ENCODE measurements around the gene PLA2R1.

PLA2R1 gene

GRCh38 chr2:159898441-159898840 lies 164.0 kb downstream of the PLA2R1 start:
- H3K27me3 ChIP-seq (ENCODE audit: low read length), result no peaks in the 10 kb centered on the region
- H3K4me3 ChIP-seq (ENCODE audit: insufficient read depth, low read length, poor library complexity, severe bottlenecking), result no peak overlapping the region
- no peaks in the 10 kb centered on the region for H3K9me3 ChIP-seq (ENCODE audit: insufficient read depth, low read length)
- no peaks in the 10 kb centered on the region for H3K79me2 ChIP-seq (ENCODE audit: insufficient read depth, low read length)
- H3K27ac ChIP-seq (ENCODE audit: low read depth, low read length), result no peak overlapping the region
- no peak overlapping the region for H3K9ac ChIP-seq (ENCODE audit: low read length)
- no peaks in the 10 kb centered on the region for H3K9me2 ChIP-seq (replicated peaks; ENCODE audit: insufficient read depth, low read length)
- TF ChIP-seq CTCF (IDR thresholded peaks at IDR 0.05; ENCODE audit: insufficient read depth, low read length, poor library complexity, severe bottlenecking), result no peak
- no peak for TF ChIP-seq EZH2phosphoT487 (conservative IDR thresholded peaks at IDR 0.05; ENCODE audit: low read length)
- no peaks in the 10 kb centered on the region for H3K36me3 ChIP-seq (ENCODE audit: low read length)
- no peaks in the 10 kb centered on the region for H4K20me1 ChIP-seq (ENCODE audit: low read depth, low read length)
- no peak overlapping the region for H3K4me2 ChIP-seq (ENCODE audit: low read depth, low read length, poor library complexity, severe bottlenecking)
- H3F3A ChIP-seq (ENCODE audit: insufficient read depth), result no peaks in the 10 kb centered on the region
- no peak overlapping the region for H2AFZ ChIP-seq (ENCODE audit: low read depth, low read length, severe bottlenecking)

GRCh38 chr2:159897720-159898119 lies 164.7 kb downstream of the PLA2R1 start:
- Histone ChIP-seq H3K4me3 (ENCODE audit: insufficient read depth, low read length, poor library complexity, severe bottlenecking) (no peak overlapping the region), H3K9ac (ENCODE audit: low read length) (no peak overlapping the region), H3F3A (ENCODE audit: insufficient read depth) (no peaks in the 10 kb centered on the region), H3K9me3 (ENCODE audit: insufficient read depth, low read length) (no peaks in the 10 kb centered on the region), H3K27me3 (ENCODE audit: low read length) (no peaks in the 10 kb centered on the region), H3K9me2 (replicated peaks; ENCODE audit: insufficient read depth, low read length) (no peaks in the 10 kb centered on the region), H3K36me3 (ENCODE audit: low read length) (no peaks in the 10 kb centered on the region), H2AFZ (ENCODE audit: low read depth, low read length, severe bottlenecking) (no peak overlapping the region), H3K79me2 (ENCODE audit: insufficient read depth, low read length) (no peaks in the 10 kb centered on the region), H3K4me2 (ENCODE audit: low read depth, low read length, poor library complexity, severe bottlenecking) (no peak overlapping the region), H3K27ac (ENCODE audit: low read depth, low read length) (no peak overlapping the region), H4K20me1 (ENCODE audit: low read depth, low read length) (no peaks in the 10 kb centered on the region)
- no peak for TF ChIP-seq EZH2phosphoT487 (conservative IDR thresholded peaks at IDR 0.05; ENCODE audit: low read length)
- no peak for TF ChIP-seq CTCF (IDR thresholded peaks at IDR 0.05; ENCODE audit: insufficient read depth, low read length, poor library complexity, severe bottlenecking)

- Histone ChIP-seq H3K9me3 (ENCODE audit: insufficient read depth, low read length) (no peaks in the 10 kb centered on the region), H3K9me2 (replicated peaks; ENCODE audit: insufficient read depth, low read length) (no peaks in the 10 kb centered on the region), H3K4me2 (ENCODE audit: low read depth, low read length, poor library complexity, severe bottlenecking) (no peak overlapping the region), H2AFZ (ENCODE audit: low read depth, low read length, severe bottlenecking) (no peak overlapping the region), H3K9ac (ENCODE audit: low read length) (no peak overlapping the region), H3K36me3 (ENCODE audit: low read length) (no peaks in the 10 kb centered on the region), H3K79me2 (ENCODE audit: insufficient read depth, low read length) (no peaks in the 10 kb centered on the region), H3K27me3 (ENCODE audit: low read length) (no peaks in the 10 kb centered on the region), H3K27ac (ENCODE audit: low read depth, low read length) (no peak overlapping the region), H3F3A (ENCODE audit: insufficient read depth) (no peaks in the 10 kb centered on the region), H4K20me1 (ENCODE audit: low read depth, low read length) (no peaks in the 10 kb centered on the region), H3K4me3 (ENCODE audit: insufficient read depth, low read length, poor library complexity, severe bottlenecking) (no peak overlapping the region)
- no peak for TF ChIP-seq EZH2phosphoT487 (conservative IDR thresholded peaks at IDR 0.05; ENCODE audit: low read length)
- no peak for TF ChIP-seq CTCF (IDR thresholded peaks at IDR 0.05; ENCODE audit: insufficient read depth, low read length, poor library complexity, severe bottlenecking)
These were observed 165.3 kb downstream of the PLA2R1 start for GRCh38 chr2:159897081-159897480.
